Measurements from ENCODE around the gene AP4E1. TPM values are rescaled to one million over a fixed set of nuclear protein-coding genes. Genes with fewer than 3 reads are reported as not detected.
"Not testable (repeated sequence)": the region's sequence is repeated elsewhere in the genome, so short reads cannot be mapped to it uniquely, and the experiment has no call there.

Gene AP4E1
- 33.2 TPM for total RNA-seq (ENCODE audit: insufficient read depth, low replicate concordance)

GRCh38 chr15:50908209-50909009 lies at the start of gene AP4E1:
Gene AP4E1, plus strand, starts transcription at chr15:50908683. Its CDS starts 96 bp downstream, at chr15:50908779.
- DNase-seq (ENCODE audit: low spot score): peak; percentile 95

GRCh38 chr15:50860824-50861223 lies 47.7 kb upstream of the AP4E1 start:
- no peak for DNase-seq (ENCODE audit: low spot score)

GRCh38 chr15:50862553-50862952 lies 45.9 kb upstream of the AP4E1 start:
- DNase-seq (ENCODE audit: low spot score): no peak

GRCh38 chr15:50864873-50865272 lies 43.6 kb upstream of the AP4E1 start:
- DNase-seq (ENCODE audit: low spot score): no peak

- DNase-seq (ENCODE audit: low spot score): no peak
Measured at GRCh38 chr15:50865515-50866353, 42.7 kb upstream of the AP4E1 start.

GRCh38 chr15:50871832-50872231 lies 36.7 kb upstream of the AP4E1 start:
- DNase-seq (ENCODE audit: low spot score): no peak

GRCh38 chr15:50872832-50873426 lies 35.6 kb upstream of the AP4E1 start:
- DNase-seq (ENCODE audit: low spot score): peak; percentile 80

- DNase-seq (ENCODE audit: low spot score): no peak
Measured at GRCh38 chr15:50873935-50874361, 34.5 kb upstream of the AP4E1 start.

- DNase-seq (ENCODE audit: low spot score): not testable (repeated sequence)
Measured at GRCh38 chr15:50875238-50875637, 33.2 kb upstream of the AP4E1 start.

- no peak for DNase-seq (ENCODE audit: low spot score)
Measured at GRCh38 chr15:50876260-50876988, 32.1 kb upstream of the AP4E1 start.

- peak; percentile 89 for DNase-seq (ENCODE audit: low spot score)
Measured at GRCh38 chr15:50876989-50877360, 31.5 kb upstream of the AP4E1 start.

GRCh38 chr15:50879016-50879617 lies 29.4 kb upstream of the AP4E1 start:
- no peak for DNase-seq (ENCODE audit: low spot score)

- DNase-seq (ENCODE audit: low spot score): no peak
Measured at GRCh38 chr15:50880206-50880605, 28.3 kb upstream of the AP4E1 start.

- DNase-seq (ENCODE audit: low spot score): no peak
Measured at GRCh38 chr15:50880651-50881114, 27.8 kb upstream of the AP4E1 start.

- DNase-seq (ENCODE audit: low spot score): no peak
Measured at GRCh38 chr15:50881121-50882048, 27.1 kb upstream of the AP4E1 start.

GRCh38 chr15:50883903-50884302 lies 24.6 kb upstream of the AP4E1 start:
- no peak for DNase-seq (ENCODE audit: low spot score)

- no peak for DNase-seq (ENCODE audit: low spot score)
Measured at GRCh38 chr15:50884540-50884939, 23.9 kb upstream of the AP4E1 start.

- no peak for DNase-seq (ENCODE audit: low spot score)
Measured at GRCh38 chr15:50886139-50886467, 22.4 kb upstream of the AP4E1 start.

- no peak for DNase-seq (ENCODE audit: low spot score)
Measured at GRCh38 chr15:50886611-50887345, 21.7 kb upstream of the AP4E1 start.

Data from umbilical cord (tissue), 2 donors.